ENCODE measurements around the gene ABCG4. TPM values are rescaled to one million over a fixed set of nuclear protein-coding genes. Genes with fewer than 3 reads are reported as not detected.
"Not testable (repeated sequence)": the region's sequence is repeated elsewhere in the genome, so short reads cannot be mapped to it uniquely, and the experiment has no call there.

The ABCG4 gene
- total and polyA plus RNA-seq, 12 donors, result 0.08 to 1.1 (median 0.29) TPM; not detected in 1

DNA sequence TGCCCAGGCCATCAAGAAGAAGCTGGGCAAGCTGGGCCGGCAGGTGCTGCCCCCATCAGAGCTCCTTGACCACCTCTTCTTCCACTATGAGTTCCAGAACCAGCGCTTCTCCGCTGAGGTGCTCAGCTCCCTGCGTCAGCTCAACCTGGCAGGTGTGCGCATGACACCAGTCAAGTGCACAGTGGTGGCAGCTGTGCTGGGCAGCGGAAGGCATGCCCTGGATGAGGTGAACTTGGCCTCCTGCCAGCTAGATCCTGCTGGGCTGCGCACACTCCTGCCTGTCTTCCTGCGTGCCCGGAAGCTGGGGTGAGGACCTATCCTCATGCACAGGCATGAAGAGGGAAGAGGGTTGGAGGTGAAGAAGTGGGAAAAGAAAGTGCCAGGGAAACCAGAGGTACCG lies 31.1 kb downstream of the ABCG4 start:
- TF ChIP-seq POLR2A (IDR thresholded peaks at IDR 0.05), result no peak
- TF ChIP-seq, protein P1, sequence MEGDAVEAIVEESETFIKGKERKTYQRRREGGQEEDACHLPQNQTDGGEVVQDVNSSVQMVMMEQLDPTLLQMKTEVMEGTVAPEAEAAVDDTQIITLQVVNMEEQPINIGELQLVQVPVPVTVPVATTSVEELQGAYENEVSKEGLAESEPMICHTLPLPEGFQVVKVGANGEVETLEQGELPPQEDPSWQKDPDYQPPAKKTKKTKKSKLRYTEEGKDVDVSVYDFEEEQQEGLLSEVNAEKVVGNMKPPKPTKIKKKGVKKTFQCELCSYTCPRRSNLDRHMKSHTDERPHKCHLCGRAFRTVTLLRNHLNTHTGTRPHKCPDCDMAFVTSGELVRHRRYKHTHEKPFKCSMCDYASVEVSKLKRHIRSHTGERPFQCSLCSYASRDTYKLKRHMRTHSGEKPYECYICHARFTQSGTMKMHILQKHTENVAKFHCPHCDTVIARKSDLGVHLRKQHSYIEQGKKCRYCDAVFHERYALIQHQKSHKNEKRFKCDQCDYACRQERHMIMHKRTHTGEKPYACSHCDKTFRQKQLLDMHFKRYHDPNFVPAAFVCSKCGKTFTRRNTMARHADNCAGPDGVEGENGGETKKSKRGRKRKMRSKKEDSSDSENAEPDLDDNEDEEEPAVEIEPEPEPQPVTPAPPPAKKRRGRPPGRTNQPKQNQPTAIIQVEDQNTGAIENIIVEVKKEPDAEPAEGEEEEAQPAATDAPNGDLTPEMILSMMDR (IDR thresholded peaks at IDR 0.05), result no peak
- Histone ChIP-seq H3K4me1 (replicated peaks in 1 of 2) (peaks cover 8% of the 10 kb centered on the region in 2 donors), H3K4me3 (no peak overlapping the region), H3K27me3 (no peaks in the 10 kb centered on the region), H3K9me3 (replicated peaks in 1 of 3) (no peaks in the 10 kb centered on the region), H3K36me3 (replicated peaks in 1 of 2) (peaks cover 0 to 18% of the 10 kb centered on the region in 2 donors), H3K27ac (no peak overlapping the region)
- no peak for DNase-seq
- intact Hi-C loops (cut with DNase I), result no loop called here
- WGBS, 4 donors, result 90 to 93% (median 90%) methylated on average over 4 to 10 of the region's 10 CpGs

DNA sequence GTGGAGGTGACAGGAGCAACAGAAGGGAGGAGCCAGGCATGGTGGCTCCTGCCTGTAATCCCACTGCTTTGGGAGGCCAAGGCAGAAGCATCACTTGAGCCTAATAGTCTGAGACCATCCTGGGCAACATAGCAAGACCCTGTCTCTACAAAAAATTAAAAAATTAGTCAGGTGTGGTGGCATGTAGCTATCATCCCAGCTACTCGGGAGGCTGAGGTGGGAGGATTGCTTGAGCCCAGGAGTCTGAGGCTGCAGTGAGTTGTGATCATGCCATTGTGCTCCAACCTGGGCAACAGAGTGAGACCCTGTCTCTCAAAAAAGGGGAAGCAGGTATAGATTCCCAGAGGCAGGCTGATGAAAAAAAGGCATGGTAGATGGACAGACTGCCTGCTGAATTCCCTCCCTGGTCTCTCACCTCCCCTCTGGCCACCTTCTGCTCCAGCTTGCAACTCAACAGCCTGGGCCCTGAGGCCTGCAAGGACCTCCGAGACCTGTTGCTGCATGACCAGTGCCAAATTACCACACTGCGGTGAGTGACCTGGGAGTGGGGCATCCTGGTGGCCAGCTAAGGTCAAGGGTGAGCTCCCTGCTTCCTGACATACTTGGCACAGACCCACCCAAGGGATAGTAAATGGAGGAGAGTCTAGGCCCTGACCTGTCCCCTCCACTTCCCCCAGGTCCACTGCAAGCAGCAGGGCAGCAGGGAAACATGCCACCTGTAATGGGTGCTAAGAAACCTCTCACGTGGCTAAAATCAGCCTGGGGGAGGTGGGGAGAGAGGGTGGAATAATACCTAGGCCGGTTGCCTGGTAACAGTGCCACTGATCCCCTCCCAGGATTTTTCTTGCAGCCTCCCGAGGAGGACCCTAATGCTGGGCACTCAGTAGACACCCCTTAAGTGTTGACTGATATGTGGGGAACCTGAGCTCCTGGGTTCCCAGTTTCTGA lies 32.2 kb downstream of the ABCG4 start:
- Histone ChIP-seq H3K36me3 (replicated peaks in 1 of 2) (peaks cover 0 to 18% of the 10 kb centered on the region in 2 donors), H3K9me3 (replicated peaks in 1 of 3) (no peaks in the 10 kb centered on the region), H3K4me3 (no peak overlapping the region), H3K27me3 (no peaks in the 10 kb centered on the region), H3K4me1 (replicated peaks in 1 of 2) (peaks cover 0 to 8% of the 10 kb centered on the region in 2 donors), H3K27ac (no peak overlapping the region)
- intact Hi-C loops (cut with DNase I), result no loop called here
- TF ChIP-seq, protein P1 (IDR thresholded peaks at IDR 0.05), result no peak
- TF ChIP-seq POLR2A (IDR thresholded peaks at IDR 0.05), result no peak
- WGBS, 4 donors, result 81 to 96% (median 87%) methylated on average over 5 to 6 of the region's 6 CpGs
- no peak for DNase-seq

DNA sequence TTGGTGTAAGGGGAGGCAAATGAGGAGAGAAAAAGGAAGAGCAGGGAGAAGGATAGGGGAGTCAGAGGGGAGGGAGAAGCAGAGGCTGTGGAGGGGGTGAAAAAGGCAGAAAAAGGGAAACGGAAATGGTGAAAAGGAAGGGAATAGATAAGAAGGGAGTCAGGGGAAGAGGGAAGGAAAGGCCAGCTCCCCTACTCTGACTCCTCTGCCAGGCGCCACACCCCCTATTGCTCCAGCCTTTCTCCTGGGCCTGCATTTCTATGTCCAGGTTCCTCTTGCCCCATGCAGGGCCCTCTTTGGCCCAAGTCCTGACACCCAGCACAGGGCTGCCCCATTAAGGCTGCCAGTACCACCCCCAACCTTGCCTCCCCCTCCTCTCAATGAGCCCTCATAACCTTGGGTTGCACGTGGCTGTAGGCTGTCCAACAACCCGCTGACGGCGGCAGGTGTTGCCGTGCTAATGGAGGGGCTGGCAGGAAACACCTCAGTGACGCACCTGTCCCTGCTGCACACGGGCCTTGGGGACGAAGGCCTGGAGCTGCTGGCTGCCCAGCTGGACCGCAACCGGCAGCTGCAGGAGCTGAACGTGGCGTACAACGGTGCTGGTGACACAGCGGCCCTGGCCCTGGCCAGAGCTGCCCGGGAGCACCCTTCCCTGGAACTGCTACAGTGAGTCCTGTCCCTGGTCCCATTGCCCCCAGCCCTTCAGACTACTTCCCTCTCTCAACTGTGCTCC lies 33.0 kb downstream of the ABCG4 start:
- H3K9me3 ChIP-seq (replicated peaks in 1 of 3), result no peaks in the 10 kb centered on the region
- WGBS, 4 donors, result 82 to 91% (median 85%) methylated on average over 10 to 17 of the region's 17 CpGs
- H3K4me1 ChIP-seq (replicated peaks in 1 of 2), result peaks cover 0 to 8% of the 10 kb centered on the region in 2 donors
- intact Hi-C loops (cut with DNase I), result no loop called here
- no peak for DNase-seq
- no peak overlapping the region for H3K4me3 ChIP-seq
- H3K36me3 ChIP-seq (replicated peaks in 1 of 2), result peaks cover 0 to 18% of the 10 kb centered on the region in 2 donors
- no peaks in the 10 kb centered on the region for H3K27me3 ChIP-seq
- no peak overlapping the region for H3K27ac ChIP-seq
- TF ChIP-seq, protein P1 (IDR thresholded peaks at IDR 0.05), result no peak
- no peak for TF ChIP-seq POLR2A (IDR thresholded peaks at IDR 0.05)

DNA sequence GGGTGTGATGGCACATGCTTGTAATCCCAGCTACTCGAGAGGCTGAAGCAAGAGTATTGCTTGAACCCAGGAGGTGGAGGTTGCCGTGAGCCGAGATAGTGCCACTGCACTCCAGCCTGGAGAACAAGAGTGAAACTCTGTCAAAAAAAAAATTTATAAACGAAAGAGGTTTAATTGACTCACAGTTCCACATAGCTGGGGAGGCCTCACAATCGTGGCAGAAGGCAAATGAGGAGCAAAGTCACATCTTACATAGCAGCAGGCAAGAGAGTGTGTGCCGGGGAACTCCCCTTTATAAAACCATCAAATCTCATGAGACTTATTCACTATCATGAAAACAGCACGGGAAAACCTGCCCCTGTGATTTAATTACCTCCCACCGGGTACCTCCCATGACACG lies 35.5 kb downstream of the ABCG4 start:
- H3K27ac ChIP-seq; DNase-seq; H3K4me1 ChIP-seq (replicated peaks in 1 of 2); H3K9me3 ChIP-seq (replicated peaks in 1 of 3); H3K36me3 ChIP-seq (replicated peaks in 1 of 2); H3K4me3 ChIP-seq; H3K27me3 ChIP-seq; intact Hi-C loops (cut with DNase I): not testable (repeated sequence)
- WGBS, 4 donors, result 83 to 91% (median 86%) methylated on average over 9 of the region's 9 CpGs

Data from adrenal gland (tissue), 12 donors.